HG03457 (cell line): ENCODE results near the gene SCFD2.
"Not testable (repeated sequence)": the region's sequence is repeated elsewhere in the genome, so short reads cannot be mapped to it uniquely, and the experiment has no call there.

ENCODE experiments used
- ATAC-seq: cut with Tn5 transposase; IDR thresholded peaks from one replicate; pipeline ENCODE4 v1.9.1; 2021; ENCODE audit warnings: moderate number of reproducible peaks; ENCODE audit not compliant: unreplicated experiment

Gene SCFD2

DNA sequence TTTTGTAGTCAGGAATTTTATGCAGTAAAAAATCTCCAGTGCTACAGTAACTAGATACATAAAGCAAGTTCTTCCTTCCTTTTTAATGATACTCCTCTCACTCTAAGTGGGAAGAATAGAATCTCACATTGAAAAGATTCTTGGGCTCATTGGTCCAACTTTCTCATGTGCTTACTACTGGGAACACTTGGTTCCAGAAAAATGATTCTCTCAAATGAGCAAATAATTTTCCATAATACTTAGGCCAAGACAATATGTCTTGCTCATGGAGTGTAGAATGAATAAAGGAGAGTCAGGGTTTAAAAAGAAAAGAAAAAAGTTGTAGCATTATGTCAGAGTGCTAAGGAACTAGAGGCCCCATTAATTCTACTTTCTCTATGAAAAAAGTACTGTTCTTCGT is 306.0 kb downstream of the SCFD2 start:
- ATAC-seq, result no peak

DNA sequence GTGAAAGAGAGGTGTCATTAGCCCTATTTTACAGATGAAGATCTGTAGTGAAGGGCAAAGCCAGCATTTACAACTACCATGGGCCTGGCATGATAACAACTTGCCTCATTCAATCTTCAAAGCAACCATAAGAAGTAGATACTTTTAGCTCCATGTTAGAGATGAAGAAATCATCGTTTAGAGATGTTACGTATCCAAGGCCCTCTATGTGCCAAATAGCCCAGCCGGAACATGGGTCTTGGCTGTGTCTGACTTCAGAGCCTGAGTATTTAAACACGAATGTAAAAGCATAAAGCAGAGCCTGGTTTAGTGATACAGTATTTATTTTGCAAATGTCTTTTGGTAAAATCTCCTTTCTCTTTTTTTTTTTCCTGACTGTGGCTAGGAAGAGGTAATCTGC is 306.6 kb downstream of the SCFD2 start:
- no peak for ATAC-seq

DNA sequence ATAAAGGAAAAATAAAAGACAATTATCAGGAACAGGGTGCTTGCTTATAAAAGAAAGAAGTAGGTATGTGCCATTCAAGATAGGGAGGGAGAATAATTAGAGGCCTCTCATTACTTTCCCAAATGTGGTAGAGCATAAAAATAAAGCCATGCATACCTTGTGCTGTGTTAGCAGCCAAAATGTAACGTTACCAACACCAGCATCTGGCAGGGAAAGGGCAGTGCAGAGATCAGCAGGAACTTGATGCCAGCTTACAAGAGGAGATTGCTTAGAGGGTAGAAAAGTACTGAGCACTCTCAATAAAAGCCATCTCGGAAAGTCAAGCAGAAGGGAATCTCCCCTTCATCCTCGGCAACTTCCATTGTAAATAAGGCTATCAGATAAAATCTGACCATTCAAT is 308.2 kb downstream of the SCFD2 start:
- no peak for ATAC-seq

DNA sequence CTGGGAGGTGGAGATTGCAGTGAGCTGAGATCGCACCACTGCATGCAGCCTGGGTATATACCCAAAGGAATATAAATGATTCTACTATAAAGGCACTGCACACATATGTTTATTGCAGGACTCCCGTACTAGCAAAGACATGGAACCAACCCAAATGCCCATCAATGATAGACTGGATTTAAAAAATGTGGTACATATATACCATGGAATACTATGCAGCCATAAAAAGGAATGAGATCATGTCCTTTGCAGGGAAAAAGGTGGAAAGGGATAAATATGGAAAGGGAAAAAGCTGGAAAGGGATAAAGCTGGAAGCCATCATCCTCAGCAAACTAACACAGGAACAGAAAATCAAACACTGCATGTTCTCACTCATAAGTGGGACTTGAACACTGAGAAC is 308.8 kb downstream of the SCFD2 start:
- ATAC-seq, result not testable (repeated sequence)

DNA sequence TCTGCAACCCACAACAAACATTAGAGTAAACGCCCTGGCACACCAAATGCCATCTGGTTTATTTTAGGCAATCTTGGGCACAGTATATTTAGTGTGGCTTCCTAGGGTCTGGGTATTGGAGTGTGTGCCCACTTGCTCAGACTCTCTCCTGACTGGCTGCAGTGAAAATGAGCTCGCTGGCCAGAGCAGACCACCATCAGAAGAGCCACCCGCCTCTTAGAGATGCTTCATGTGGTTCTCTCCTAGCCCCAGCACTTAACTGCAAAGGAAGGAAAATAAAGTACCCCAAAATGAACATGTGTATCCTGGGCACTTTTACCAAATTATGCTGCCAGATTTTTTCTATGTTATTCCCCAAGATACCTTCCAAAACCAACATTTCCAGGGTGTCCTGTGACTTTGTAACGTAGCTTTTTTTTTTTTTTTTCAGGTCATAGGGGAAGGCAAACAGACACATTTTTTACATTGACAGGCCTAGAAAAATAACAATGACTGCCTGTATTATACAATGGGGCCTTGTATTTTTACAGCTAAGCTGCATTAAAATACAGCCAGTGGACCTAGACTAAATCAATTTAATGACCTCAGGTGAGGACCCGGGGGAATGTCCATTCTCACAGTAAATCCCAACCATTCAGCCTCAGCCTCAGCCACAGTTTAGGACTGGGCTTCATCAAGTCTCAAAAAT is 310.0 kb downstream of the SCFD2 start:
- ATAC-seq, result no peak

- ATAC-seq, result no peak
These were observed 310.6 kb downstream of the SCFD2 start for GRCh38 chr4:53055274-53055673.

GRCh38 chr4:53050361-53050774 is 315.5 kb downstream of the SCFD2 start:
- no peak for ATAC-seq

GRCh38 chr4:53049528-53049927 is 316.3 kb downstream of the SCFD2 start:
- ATAC-seq, result no peak

DNA sequence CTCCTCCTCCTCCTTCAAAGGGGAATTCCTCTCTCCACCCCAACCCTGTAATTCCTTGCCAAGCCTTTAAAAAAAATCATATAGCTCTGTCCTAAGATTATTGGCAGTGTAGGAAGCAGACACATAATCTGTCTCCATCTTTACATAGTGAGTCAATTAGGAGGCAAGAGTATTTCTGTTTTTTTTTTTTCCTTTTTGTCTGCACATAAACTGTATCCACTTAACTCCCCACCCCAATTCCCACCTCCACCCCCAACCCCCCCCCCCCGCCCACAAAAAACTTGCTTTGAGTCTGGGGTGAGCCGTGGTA is 321.3 kb downstream of the SCFD2 start:
- no peak for ATAC-seq

DNA sequence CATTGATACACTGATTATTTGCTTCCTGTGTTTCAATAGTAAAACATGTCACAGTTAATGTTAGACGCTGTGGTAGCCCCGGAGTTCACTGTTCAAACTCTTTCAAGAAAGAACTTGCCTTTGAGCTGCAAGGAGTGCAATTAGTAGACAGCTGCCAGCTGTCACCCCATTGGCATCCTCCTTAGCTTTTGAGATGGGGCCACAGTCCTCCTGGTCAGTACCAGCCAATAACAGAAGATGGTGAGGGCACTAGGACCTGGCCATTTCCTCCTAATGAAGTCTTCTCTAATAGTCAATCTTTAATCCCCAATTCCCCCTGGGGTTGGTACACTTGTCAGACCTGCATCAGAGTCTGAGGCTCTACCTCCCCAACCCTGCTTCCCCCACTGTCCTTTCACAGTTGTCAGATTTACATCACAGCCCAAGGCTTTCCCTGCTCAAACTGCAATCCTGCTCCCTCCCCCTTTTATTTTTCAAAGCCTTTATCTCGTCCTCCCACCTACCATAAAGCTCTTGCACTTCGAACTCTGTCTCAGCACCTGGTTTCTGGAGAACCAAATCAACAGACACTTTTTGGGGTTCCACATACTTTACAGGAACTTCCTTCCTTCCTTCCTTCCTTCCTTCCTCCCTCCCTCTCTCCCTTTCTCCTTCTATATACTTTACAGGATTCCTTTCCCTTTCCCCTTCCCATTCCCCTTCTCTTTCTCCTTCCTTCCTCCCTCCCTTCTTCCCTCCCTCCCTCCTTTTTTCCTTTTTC is 321.8 kb downstream of the SCFD2 start:
- no peak for ATAC-seq

- no peak for ATAC-seq
These were observed 322.8 kb downstream of the SCFD2 start for GRCh38 chr4:53043055-53043454.

- no peak for ATAC-seq
These were observed 325.0 kb downstream of the SCFD2 start for GRCh38 chr4:53040851-53041250.

- no peak for ATAC-seq
These were observed 325.4 kb downstream of the SCFD2 start for GRCh38 chr4:53040459-53040815.

DNA sequence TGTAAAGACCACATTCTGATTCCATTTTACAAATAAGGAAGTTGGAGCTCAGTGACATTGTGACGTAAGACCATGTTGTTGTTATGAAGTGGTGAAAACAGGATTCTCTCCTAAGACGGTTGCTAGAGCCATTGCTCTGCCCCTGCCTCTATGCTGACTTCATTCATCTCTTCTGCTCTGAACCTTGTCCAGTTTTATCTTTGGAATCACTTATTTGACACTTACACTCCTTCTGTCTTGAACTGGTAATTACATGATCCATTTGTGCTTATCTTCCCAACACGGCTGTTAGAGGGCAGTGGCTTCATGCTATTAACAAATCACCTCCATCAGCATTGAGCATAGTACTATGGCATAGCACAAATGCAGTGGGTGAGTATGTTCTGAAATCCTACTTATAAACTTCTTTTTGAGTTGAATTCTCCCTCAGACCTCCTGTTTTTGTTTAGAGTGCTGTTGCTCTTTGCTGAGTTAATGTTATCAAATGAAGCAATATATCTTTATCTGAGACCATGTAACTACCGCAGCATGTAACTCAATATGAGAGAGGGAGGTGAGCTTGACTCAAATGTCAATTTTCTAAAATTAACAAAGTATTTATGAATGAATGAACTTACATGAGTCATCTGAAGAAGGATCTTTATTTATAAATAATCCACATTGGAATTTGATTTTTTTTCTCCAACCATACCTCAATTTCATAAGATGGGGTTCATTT is 326.0 kb downstream of the SCFD2 start:
- no peak for ATAC-seq

GRCh38 chr4:53037892-53038291 is 328.0 kb downstream of the SCFD2 start:
- no peak for ATAC-seq

GRCh38 chr4:53032908-53033307 is 333.0 kb downstream of the SCFD2 start:
- not testable (repeated sequence) for ATAC-seq

DNA sequence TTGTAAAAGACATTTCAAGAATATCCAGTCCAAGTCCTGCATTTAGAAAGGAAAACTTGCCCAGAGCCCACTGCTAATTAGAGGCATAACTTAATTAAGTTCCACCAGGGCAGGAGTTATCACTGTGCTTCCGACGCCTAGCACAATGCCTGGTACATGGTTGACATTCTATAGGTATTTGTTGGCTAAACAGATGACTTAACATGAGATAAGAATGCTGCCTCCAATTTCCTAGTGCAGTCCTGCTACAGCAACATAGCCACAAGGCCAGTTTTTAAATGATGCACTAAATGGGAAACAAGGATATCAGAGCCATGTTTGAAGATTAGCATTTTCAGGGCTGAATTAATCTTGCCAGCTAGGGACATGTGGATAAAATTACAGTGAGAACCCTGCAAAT is 339.6 kb downstream of the SCFD2 start:
- ATAC-seq, result no peak

DNA sequence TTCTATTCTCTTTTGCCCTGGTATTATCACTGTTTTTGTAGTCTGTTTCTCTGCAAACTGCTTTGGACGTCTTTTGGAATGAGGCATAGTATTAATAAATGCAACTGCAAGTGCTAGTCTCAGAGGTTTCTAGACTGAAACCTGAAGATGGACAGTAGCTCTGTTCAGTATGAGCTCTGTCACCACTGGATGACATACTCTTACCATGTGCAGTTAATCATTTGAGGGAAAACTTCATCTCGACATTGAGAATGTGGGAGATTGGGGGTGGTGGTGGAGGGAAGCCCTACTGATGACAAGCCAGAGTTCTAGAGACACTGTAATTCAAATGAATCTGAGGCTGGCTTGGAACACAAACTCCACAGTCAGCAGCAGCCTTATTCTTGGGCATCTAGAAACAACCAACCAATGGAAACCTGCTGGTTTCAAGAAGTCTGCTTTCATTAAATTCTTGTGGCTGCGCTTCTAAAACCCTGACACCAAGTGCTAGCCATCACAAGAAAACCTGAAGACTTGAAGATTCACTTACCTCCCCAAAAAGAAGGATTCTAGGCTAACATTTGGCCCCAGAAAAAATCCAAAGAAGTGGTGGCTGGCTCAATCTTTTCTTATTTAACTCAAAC is 342.1 kb downstream of the SCFD2 start:
- no peak for ATAC-seq

GRCh38 chr4:53022513-53023100 is 343.3 kb downstream of the SCFD2 start:
- no peak for ATAC-seq

GRCh38 chr4:53021754-53022512 is 343.9 kb downstream of the SCFD2 start:
- ATAC-seq, result no peak
